ENCODE measurements around the gene GPC6. TPM values are rescaled to one million over a fixed set of nuclear protein-coding genes. Genes with fewer than 3 reads are reported as not detected.

Gene GPC6
- total RNA-seq, 2 donors from 2014 or later: 3.4 to 5.3 TPM

- H3K36me3 ChIP-seq: no peaks in the 10 kb centered on the region
- no peaks in the 10 kb centered on the region for H3K27me3 ChIP-seq (replicated peaks; ENCODE audit: insufficient read depth)
- TF ChIP-seq, protein P1, sequence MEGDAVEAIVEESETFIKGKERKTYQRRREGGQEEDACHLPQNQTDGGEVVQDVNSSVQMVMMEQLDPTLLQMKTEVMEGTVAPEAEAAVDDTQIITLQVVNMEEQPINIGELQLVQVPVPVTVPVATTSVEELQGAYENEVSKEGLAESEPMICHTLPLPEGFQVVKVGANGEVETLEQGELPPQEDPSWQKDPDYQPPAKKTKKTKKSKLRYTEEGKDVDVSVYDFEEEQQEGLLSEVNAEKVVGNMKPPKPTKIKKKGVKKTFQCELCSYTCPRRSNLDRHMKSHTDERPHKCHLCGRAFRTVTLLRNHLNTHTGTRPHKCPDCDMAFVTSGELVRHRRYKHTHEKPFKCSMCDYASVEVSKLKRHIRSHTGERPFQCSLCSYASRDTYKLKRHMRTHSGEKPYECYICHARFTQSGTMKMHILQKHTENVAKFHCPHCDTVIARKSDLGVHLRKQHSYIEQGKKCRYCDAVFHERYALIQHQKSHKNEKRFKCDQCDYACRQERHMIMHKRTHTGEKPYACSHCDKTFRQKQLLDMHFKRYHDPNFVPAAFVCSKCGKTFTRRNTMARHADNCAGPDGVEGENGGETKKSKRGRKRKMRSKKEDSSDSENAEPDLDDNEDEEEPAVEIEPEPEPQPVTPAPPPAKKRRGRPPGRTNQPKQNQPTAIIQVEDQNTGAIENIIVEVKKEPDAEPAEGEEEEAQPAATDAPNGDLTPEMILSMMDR (IDR thresholded peaks at IDR 0.05): no peak
- TF ChIP-seq POLR2A (IDR thresholded peaks at IDR 0.05): no peak
- H3K9me3 ChIP-seq: no peaks in the 10 kb centered on the region
- H3K4me1 ChIP-seq (replicated peaks): no peaks in the 10 kb centered on the region
- no peak overlapping the region for H3K27ac ChIP-seq
- no peak overlapping the region for H3K4me3 ChIP-seq
- intact Hi-C loops (cut with DNase I): no loop called here
- DNase-seq (ENCODE audit: low spot score): no peak
Observed at GRCh38 chr13:93307136-93307535, 80.5 kb downstream of the GPC6 start.

DNA sequence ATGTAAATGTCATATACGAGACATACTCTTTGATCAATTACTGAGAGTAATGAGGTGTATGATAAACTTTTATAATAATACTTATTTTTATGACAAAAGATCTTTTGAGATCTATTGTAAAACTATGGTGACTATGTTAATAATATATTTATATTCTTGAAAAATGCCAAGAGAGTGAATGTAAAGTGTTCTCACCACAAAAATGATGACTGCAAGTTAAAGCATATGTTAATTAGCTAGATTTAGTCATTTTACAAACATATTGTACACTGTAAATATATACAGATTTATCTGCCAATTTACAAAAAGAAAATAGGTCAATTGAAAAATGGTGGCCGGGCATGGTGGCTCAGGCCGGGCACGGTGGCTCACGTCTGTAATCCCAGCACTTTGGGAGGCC is 81.0 kb downstream of the GPC6 start:
- DNase-seq (ENCODE audit: low spot score): no peak
- Histone ChIP-seq H3K4me1 (replicated peaks) (no peaks in the 10 kb centered on the region), H3K27ac (no peak overlapping the region), H3K4me3 (no peak overlapping the region), H3K9me3 (no peaks in the 10 kb centered on the region), H3K36me3 (no peaks in the 10 kb centered on the region), H3K27me3 (replicated peaks; ENCODE audit: insufficient read depth) (no peaks in the 10 kb centered on the region)
- intact Hi-C loops (cut with DNase I): no loop called here
- no peak for TF ChIP-seq POLR2AphosphoS5 (IDR thresholded peaks at IDR 0.05)
- TF ChIP-seq, protein P1 (IDR thresholded peaks at IDR 0.05): no peak
- no peak for TF ChIP-seq POLR2A (IDR thresholded peaks at IDR 0.05)
- 96% methylated on average over 5 of the region's 5 CpGs for WGBS

GRCh38 chr13:93309886-93310523 is 83.4 kb downstream of the GPC6 start:
- intact Hi-C loops (cut with DNase I): no loop called here
- no peak for DNase-seq (ENCODE audit: low spot score)
- TF ChIP-seq POLR2A (IDR thresholded peaks at IDR 0.05) (no peak), POLR2AphosphoS5 (IDR thresholded peaks at IDR 0.05) (no peak)
- TF ChIP-seq, protein P1 (IDR thresholded peaks at IDR 0.05): no peak
- Histone ChIP-seq H3K27me3 (replicated peaks; ENCODE audit: insufficient read depth) (no peaks in the 10 kb centered on the region), H3K27ac (no peak overlapping the region), H3K36me3 (no peaks in the 10 kb centered on the region), H3K4me3 (no peak overlapping the region), H3K9me3 (no peaks in the 10 kb centered on the region), H3K4me1 (replicated peaks) (no peaks in the 10 kb centered on the region)
- 54% methylated on average over 7 of the region's 7 CpGs for WGBS

DNA sequence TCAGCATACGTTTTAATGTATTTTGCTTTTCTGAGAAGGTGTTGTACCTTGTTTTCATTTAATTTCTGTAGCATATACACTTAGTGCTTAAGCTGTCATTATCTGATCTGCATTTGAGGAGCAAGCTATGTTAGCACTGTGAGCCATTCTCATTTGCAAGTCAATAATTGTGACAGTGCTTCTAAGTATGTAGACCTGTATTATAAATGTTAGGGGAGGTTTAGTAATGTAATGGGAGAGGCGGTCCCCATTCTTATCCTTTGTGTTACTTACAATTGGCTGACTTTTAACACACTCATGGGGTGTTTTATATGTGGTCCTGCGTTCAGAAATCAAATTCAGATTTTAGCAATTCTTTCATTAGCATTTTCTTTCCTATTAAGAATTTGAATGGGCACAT is 90.2 kb downstream of the GPC6 start:
- Histone ChIP-seq H3K27ac (no peak overlapping the region), H3K27me3 (replicated peaks; ENCODE audit: insufficient read depth) (no peaks in the 10 kb centered on the region), H3K36me3 (no peaks in the 10 kb centered on the region), H3K4me3 (no peak overlapping the region), H3K9me3 (no peaks in the 10 kb centered on the region), H3K4me1 (replicated peaks) (no peaks in the 10 kb centered on the region)
- WGBS: 88% methylated on average over 3 of the region's 3 CpGs
- no peak for TF ChIP-seq POLR2AphosphoS5 (IDR thresholded peaks at IDR 0.05)
- no peak for TF ChIP-seq POLR2A (IDR thresholded peaks at IDR 0.05)
- TF ChIP-seq, protein P1 (IDR thresholded peaks at IDR 0.05): no peak
- intact Hi-C loops (cut with DNase I): no loop called here
- no peak for DNase-seq (ENCODE audit: low spot score)

DNA sequence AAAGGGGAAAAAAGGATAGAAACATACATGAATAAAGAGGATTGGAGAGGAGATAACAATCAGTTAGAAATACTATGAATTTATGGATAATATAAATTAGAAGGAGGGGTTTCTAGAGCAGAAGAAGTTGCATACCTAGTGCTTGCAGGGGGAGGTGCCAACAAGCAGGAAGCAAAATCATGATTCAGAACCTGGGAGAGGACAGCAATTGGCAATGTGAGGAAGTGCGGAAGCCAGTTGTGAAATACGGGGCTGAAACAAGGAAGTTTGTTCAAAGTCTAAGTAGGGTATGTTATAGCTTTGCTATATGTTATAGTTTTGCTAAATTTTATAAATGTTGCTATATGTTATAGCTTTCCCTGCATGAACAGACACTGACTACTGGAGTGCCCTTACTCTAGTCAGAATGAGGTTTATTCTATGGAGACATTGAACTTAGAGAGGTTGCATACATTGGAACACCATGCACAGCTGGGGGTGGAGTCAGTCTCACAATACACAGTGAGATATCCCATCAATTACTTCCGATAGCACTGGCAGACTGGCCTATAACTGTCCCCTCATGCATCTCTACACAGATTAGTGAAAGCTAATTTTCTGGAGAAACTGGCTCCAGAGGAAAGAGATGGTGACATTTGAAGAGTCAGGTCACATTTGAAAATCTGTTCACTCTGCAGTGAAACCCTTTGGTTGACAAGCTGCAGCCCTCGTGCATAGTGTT is 92.1 kb downstream of the GPC6 start:
- TF ChIP-seq, protein P1 (IDR thresholded peaks at IDR 0.05): no peak
- intact Hi-C loops (cut with DNase I): no loop called here
- WGBS: 60% methylated on average over 4 of the region's 4 CpGs

More for the DNA sequence above, 92.1 kb downstream of the GPC6 start:
- no peak overlapping the region for H3K27ac ChIP-seq
- H3K27me3 ChIP-seq (replicated peaks; ENCODE audit: insufficient read depth): no peaks in the 10 kb centered on the region
- no peaks in the 10 kb centered on the region for H3K36me3 ChIP-seq
- no peaks in the 10 kb centered on the region for H3K4me1 ChIP-seq (replicated peaks)
- DNase-seq (ENCODE audit: low spot score): no peak
- no peaks in the 10 kb centered on the region for H3K9me3 ChIP-seq
- H3K4me3 ChIP-seq: no peak overlapping the region
